Naive B cell (primary cell): Measurements from ENCODE around the gene RTL10. TPM values are rescaled to one million over a fixed set of nuclear protein-coding genes. Genes with fewer than 3 reads are reported as not detected.

Experiments
- ATAC-seq, 2 donors: fragments of 150-1000 bp; cut with Tn5 transposase; 2 replicates each; pipeline ENCODE4 v1.10.0; 2021; ENCODE audit warnings: low read depth in 2 of 2, mild to moderate bottlenecking in 2 of 2, moderate library complexity in 2 of 2
- DNase-seq: peaks from one replicate; pipeline ENCODE4 v3.0.0; 2022
- H3K27ac Mint-ChIP-seq, 6 donors: one replicate each; pipeline ENCODE4 v1.8.0; 2020 to 2022; ENCODE audit warnings: mild to moderate bottlenecking in 6 of 6, mixed read lengths in 6 of 6, moderate library complexity in 5 of 6, inconsistent platforms in 2 of 6
- H3K27me3 Mint-ChIP-seq, 3 donors: one replicate each; pipeline ENCODE4 v1.8.0; 2021 to 2022; ENCODE audit warnings: mixed read lengths in 3 of 3, mild to moderate bottlenecking in 1 of 3
- H3K36me3 Mint-ChIP-seq, 2 donors: one replicate each; pipeline ENCODE4 v1.8.0; 2020 to 2022; ENCODE audit warnings: mixed read lengths in 2 of 2, inconsistent platforms in 1 of 2, mild to moderate bottlenecking in 1 of 2
- H3K4me1 Mint-ChIP-seq, 3 donors: one replicate each; pipeline ENCODE4 v1.8.0; 2020 to 2022; ENCODE audit warnings: mixed read lengths in 3 of 3, inconsistent platforms in 1 of 3, mild to moderate bottlenecking in 1 of 3, moderate library complexity in 1 of 3
- H3K4me3 Mint-ChIP-seq, 8 donors: one replicate each; pipeline ENCODE4 v1.8.0; 2020 to 2022; ENCODE audit warnings: mild to moderate bottlenecking in 8 of 8, mixed read lengths in 8 of 8, moderate library complexity in 8 of 8, inconsistent platforms in 2 of 8
- H3K9me3 Mint-ChIP-seq, 7 donors: one replicate each; pipeline ENCODE4 v1.8.0; 2020 to 2022; ENCODE audit warnings: mixed read lengths in 7 of 7, mild to moderate bottlenecking in 5 of 7, inconsistent platforms in 2 of 7, moderate library complexity in 1 of 7
- polyA plus RNA-seq, 6 donors: library from polyadenylated mRNA; unstranded; fragments of 300-500 nt; fragmentation: Illumina TruSeq; gene quantifications; one replicate each; pipeline ENCODE4 v1.2.3, GENCODE V29; 2021; ENCODE audit warnings: low read depth in 6 of 6

The RTL10 gene
- polyA plus RNA-seq, 6 donors from 2014 or later = 5.5 to 8.9 (median 6.1) TPM; not detected in 1

DNA sequence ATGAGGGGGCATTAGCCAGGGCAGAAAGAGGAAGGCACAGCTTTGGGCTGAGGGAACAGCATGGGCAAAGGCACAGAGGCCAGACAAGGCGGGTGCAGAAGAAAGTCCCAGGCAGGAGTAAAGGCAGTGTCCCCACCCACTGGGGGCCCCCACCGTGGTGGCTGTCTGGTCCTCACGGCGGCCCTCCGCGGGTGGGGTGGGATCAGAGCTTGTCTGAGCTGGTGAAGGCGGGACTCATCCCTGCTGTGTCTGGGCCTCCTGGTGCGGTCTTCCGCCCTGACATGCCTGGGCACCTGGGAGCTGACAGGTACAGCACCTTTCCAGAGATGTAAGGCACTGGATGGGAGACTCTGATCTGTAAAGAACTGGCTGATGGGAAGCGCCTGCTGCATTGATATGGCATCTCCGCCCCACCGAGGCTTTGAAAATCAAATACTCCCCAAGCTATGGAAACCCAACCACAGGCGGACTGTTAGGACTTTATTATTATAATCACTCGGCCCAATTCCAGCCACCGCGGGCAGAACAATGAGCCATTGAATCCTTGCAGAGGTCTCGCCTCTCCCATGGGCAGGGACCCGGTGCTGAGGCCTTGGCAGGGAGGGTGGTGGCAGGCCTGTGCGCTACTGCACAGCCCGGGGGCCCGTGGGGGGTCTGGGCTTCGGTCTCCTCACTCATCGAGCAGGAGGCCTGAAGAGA is 14.2 kb upstream of the RTL10 start:
- Mint-ChIP-seq H3K27ac (peak overlapping the region in 2 of 6 donors; percentile 19 to 56), H3K36me3 (no peaks in the 10 kb centered on the region), H3K27me3 (no peaks in the 10 kb centered on the region), H3K4me3 (no peak overlapping the region), H3K9me3 (no peaks in the 10 kb centered on the region), H3K4me1 (peaks cover 0 to 7% (median 2%) of the 10 kb centered on the region in 3 donors)
- DNase-seq = no peak
- no peak for ATAC-seq

DNA sequence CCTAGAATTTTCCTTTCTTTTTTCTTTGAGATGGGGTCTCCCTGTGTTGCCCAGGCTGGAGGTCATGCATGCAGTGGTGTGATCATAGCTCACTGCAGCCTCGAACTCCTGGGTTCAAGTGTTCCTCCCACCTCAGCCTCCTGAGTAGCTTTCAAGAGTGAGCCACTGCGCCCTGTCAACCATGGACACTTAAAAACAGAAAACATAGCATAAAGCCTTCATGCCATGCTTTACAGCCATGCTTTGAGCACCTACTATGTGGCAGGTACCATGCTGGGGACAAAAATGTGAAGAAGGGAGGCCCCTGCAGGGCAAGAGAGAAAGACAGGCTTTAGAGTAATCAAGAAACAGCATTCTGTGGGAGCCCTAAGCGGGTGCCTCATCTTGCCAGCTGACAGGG is 13.7 kb upstream of the RTL10 start:
- peak overlapping the region in 1 of 8 donors; percentile 59 for H3K4me3 Mint-ChIP-seq
- H3K4me1 Mint-ChIP-seq = peaks cover 0 to 7% (median 2%) of the 10 kb centered on the region in 3 donors
- ATAC-seq (no peak), DNase-seq (no peak)
- peak overlapping the region in 1 of 6 donors; percentile 56 for H3K27ac Mint-ChIP-seq
- no peaks in the 10 kb centered on the region for H3K27me3 Mint-ChIP-seq
- no peaks in the 10 kb centered on the region for H3K36me3 Mint-ChIP-seq
- no peaks in the 10 kb centered on the region for H3K9me3 Mint-ChIP-seq

DNA sequence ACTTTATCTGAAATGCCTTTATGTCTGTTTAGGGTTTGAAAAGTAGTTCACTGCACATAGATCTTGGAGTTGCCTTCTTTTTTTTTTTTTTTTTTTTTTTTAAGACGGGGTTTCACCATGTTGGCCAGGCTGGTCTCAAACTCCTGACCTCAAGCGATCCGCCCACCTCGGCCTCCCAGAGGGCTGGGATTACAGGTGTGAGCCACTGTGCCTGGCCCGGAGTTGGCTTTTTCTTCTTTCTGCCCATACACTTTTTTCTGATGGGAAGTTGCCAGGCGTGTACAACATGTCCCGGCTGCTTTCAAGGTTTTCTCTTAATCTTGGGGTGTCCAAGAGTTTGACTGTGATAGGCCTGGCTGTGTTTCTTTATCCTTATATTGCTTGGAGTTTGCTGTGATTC is 12.9 kb upstream of the RTL10 start:
- peaks cover 0 to 7% (median 2%) of the 10 kb centered on the region in 3 donors for H3K4me1 Mint-ChIP-seq
- ATAC-seq = no peak
- no peaks in the 10 kb centered on the region for H3K27me3 Mint-ChIP-seq
- H3K4me3 Mint-ChIP-seq = no peak overlapping the region
- no peak for DNase-seq
- no peaks in the 10 kb centered on the region for H3K36me3 Mint-ChIP-seq
- no peak overlapping the region for H3K27ac Mint-ChIP-seq
- H3K9me3 Mint-ChIP-seq = no peaks in the 10 kb centered on the region

DNA sequence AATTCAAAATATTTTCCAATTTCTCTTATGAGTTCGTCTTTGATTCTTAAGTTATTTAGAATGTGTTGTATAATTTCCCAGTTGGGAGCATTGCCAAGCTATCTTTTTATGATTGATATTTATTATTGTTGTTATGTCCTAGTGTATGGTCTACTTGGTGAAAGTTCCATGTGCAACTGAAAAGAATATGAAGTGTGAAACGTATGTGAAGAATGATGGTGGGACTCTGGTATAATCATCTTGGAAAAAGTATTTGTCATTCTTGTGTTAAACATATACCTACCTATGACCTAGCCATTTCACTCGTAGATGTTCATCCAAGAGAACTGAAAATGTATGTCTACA is 12.0 kb upstream of the RTL10 start:
- H3K4me3 Mint-ChIP-seq = no peak overlapping the region
- H3K27me3 Mint-ChIP-seq = no peaks in the 10 kb centered on the region
- H3K9me3 Mint-ChIP-seq = no peaks in the 10 kb centered on the region
- no peak overlapping the region for H3K27ac Mint-ChIP-seq
- ATAC-seq (no peak), DNase-seq (no peak)
- peaks cover 0 to 7% (median 2%) of the 10 kb centered on the region in 3 donors for H3K4me1 Mint-ChIP-seq
- no peaks in the 10 kb centered on the region for H3K36me3 Mint-ChIP-seq

DNA sequence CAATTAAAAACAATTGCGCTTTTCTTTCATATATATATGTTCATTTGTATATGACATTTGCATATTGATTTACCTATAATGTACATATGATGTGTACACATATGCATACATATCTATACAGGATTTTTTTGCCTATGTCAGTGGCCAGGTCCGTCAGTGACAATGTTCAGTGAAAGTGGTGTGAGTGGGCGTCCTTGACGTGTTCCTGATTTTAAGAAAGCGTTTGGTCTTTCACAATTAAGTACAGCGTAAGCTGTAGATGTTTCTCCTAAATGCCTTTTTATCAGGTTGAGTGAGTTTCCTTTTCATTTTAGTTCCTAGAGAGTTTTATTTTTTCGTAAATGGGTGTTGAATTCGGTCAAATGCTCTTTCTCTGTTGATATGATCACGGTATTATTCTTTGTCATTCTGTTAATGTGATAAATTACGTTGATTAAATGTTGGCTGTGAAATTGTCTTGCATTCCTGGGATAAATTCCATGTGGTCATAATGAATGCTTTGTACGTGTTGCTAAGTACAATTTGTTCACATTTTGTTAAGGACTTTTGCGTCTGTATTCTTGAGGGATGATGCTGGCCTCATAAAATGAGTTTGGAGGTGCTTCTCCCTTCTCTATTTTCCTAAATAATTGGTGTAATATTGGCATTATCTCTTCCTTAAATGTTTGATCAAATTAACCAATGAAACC is 10.6 kb upstream of the RTL10 start:
- H3K9me3 Mint-ChIP-seq = no peaks in the 10 kb centered on the region
- H3K36me3 Mint-ChIP-seq = no peaks in the 10 kb centered on the region
- ATAC-seq (no peak), DNase-seq (no peak)
- no peak overlapping the region for H3K4me3 Mint-ChIP-seq
- peak overlapping the region in 1 of 6 donors; percentile 73 for H3K27ac Mint-ChIP-seq
- peaks cover 0 to 7% (median 2%) of the 10 kb centered on the region in 3 donors for H3K4me1 Mint-ChIP-seq
- H3K27me3 Mint-ChIP-seq = no peaks in the 10 kb centered on the region

DNA sequence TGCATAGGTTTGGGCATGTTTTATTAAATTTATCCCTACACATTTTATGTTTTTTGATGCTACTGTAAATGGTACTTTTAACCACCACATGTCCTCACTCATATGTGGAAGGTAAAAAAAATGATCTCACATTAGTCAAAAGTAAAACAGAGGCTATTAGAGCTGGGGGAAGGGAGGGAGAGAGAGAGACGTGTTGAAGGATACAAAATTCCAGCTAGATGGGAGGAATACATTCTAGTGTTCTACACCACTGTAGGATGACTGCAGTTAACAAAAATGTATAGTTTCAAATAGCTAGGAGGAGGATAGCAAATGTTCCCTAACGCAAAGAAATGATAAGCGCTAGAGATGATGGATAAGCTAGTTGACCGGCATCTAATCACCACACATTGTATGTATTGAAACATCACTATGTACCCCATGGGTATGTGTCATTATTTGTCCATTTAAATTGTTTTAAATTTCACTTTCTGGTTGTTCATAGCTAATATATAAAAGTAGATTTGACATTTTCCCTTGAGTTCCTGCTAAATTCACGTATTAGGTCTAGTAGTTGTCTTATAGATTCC is 9.9 kb upstream of the RTL10 start:
- ATAC-seq = no peak
- H3K4me3 Mint-ChIP-seq = no peak overlapping the region
- no peaks in the 10 kb centered on the region for H3K27me3 Mint-ChIP-seq
- no peak for DNase-seq
- no peaks in the 10 kb centered on the region for H3K9me3 Mint-ChIP-seq
- peaks cover 0 to 7% (median 2%) of the 10 kb centered on the region in 3 donors for H3K4me1 Mint-ChIP-seq
- H3K36me3 Mint-ChIP-seq = no peaks in the 10 kb centered on the region
- peak overlapping the region in 1 of 6 donors; percentile 81 for H3K27ac Mint-ChIP-seq

DNA sequence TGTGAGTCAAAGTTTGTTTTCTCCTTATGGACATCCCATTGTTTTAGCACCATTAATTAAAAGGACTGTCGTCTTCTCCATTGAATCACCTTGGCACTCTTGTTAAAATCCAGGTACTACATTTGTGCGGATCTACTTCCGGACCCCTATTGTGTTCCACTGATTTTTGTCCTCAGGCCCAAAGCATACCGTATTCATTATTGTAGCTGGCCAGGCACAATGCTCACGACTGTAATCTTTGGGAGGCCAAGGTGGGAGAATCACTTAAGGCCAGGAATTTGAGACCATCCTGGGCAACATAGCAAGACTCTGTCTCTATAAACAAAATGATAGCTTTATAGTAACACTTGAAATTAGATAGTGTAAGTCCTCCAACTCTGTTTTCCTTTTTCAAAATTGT is 8.9 kb upstream of the RTL10 start:
- Mint-ChIP-seq H3K27me3 (no peaks in the 10 kb centered on the region), H3K27ac (peak overlapping the region in 1 of 6 donors; percentile 40), H3K4me3 (no peak overlapping the region), H3K4me1 (peaks cover 0 to 7% (median 2%) of the 10 kb centered on the region in 3 donors), H3K36me3 (no peaks in the 10 kb centered on the region), H3K9me3 (no peaks in the 10 kb centered on the region)
- ATAC-seq (no peak), DNase-seq (no peak)

DNA sequence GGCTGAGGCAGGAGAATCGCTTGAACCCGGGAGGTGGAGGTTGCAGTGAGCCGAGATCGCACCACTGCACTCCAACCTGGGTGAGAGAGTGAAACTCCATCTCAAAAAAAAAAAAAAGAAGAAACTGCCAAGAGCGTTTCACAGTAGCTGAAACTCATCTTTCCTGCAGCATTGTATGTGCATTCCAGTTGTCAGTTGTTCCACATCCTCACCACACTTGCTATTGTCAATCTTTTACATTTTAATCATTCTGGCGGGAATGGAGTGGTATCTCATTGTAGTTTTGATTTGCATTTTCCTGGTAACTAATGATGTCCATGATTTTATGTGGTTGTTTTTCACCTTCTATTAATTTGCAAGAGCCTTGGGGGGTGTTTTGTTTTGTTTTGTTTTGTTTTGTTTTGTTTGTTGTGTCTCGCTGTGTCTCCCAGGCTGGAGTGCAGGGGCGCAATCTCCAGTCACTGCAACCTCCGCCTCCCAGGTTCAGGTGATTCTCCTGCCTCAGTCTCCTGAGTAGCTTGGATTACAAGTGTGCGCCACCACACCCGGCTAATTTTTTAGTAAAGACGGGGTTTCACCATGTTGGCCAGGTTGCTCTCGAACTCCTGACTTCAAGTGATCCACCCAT is 8.1 kb upstream of the RTL10 start:
- H3K9me3 Mint-ChIP-seq = no peaks in the 10 kb centered on the region
- no peak overlapping the region for H3K27ac Mint-ChIP-seq
- peaks cover 0 to under 1% (median 0%) of the 10 kb centered on the region in 3 donors for H3K4me1 Mint-ChIP-seq
- DNase-seq (no peak), ATAC-seq (no peak)
- H3K4me3 Mint-ChIP-seq = no peak overlapping the region
- no peaks in the 10 kb centered on the region for H3K27me3 Mint-ChIP-seq
- no peaks in the 10 kb centered on the region for H3K36me3 Mint-ChIP-seq

DNA sequence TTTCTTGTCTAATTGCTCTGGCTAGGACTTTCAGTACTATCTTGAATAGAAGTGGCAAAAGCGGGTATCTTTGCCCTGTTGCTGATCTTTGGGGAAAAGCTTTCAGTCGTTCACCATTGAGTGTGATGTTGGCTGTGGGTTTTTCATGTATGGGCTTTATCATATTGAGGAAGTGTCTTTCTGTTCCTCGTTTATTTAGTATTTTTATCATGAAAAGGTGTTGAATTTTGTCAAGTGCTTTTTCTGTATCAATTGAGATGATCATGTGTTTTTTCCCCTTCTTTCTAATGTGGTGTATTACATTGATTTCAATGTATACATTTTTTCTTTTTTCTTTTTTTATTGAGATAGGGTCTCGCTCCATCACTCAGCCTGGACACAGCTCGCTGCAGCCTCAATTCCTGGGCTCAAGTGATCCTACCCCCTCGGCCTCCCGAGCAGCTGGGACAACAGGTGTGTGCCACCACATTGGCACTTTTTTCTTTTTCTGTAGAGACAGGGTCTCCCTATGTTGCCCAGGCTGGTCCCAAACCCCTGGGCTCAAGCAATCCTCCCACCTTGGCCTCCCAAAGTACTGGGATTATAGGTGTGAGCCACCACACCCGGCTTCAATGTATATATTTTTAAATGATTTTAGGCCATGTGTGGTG is 5.3 kb upstream of the RTL10 start:
- ATAC-seq (no peak), DNase-seq (no peak)
- Mint-ChIP-seq H3K36me3 (no peaks in the 10 kb centered on the region), H3K27ac (no peak overlapping the region), H3K4me1 (peaks cover 4 to 13% (median 5%) of the 10 kb centered on the region in 3 donors), H3K27me3 (no peaks in the 10 kb centered on the region), H3K9me3 (no peaks in the 10 kb centered on the region), H3K4me3 (no peak overlapping the region)

DNA sequence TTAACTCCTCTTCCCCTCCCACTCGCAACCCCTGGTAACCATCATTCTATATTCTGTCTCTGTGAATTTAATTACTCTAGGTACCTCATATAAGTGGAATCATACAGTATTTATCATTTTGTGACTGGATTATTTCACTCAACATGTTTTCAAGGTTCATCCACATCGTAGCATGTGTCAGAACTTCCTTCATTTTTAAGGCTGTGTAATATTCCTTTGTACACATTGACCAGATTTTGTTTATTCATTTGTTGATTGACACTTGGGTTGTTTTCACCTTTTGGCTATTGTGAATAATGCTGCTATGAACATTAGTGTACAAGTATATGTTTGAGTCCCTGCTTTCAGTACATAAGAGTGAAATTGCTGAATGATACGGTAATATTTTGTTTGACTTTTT is 2.7 kb upstream of the RTL10 start:
- DNase-seq = no peak
- no peaks in the 10 kb centered on the region for H3K9me3 Mint-ChIP-seq
- H3K36me3 Mint-ChIP-seq = no peaks in the 10 kb centered on the region
- peak overlapping the region in 4 of 6 donors; percentile 61 to 85 (median 76) for H3K27ac Mint-ChIP-seq
- ATAC-seq = no peak
- H3K27me3 Mint-ChIP-seq = no peaks in the 10 kb centered on the region
- peak overlapping the region in 2 of 8 donors; percentile 94 to 95 for H3K4me3 Mint-ChIP-seq
- H3K4me1 Mint-ChIP-seq = peaks cover 23 to 32% (median 26%) of the 10 kb centered on the region in 3 donors

DNA sequence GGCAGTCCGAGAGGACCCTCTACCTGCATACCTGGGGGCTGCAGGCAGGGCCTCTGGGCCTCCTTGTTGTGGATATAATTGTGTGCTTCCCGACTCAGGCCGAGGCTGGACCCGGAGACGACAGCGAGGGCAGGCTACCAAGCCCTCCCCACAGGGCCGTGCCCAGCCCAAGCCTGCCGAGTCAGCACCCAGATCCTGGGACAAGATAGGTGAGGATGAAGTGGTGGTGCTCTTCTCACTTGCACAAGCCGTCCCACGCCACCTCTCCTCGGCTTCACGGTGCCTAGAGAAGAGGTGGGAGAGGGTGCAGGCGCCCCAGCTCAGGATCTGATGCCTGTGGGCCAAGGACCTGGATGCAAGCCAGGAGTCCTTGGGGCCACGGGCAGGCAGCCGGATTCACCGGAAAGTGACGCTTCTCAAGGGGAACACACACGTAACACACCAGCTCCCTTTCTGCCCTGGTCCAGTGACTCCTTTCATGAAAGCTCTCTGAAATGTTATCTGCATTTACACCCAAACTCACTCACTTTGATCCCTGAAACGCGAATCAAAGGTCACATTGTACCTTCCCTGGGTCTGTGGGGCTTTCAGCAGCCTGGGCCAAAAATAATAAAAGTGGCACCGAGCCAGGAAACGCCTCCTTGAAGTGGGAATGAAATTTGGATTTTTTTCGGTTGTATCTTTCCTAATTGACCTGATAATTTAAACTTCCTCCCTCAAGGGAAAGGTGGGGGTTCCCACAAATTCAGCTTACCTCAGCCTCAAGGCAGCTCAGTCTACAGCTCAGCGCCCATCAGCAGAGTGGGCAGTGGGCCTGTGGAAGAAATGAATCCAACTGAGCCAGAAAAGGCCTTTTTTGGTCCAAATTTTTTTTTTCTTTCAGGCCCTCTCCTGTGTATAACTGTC is 1.1 kb upstream of the RTL10 start:
- DNase-seq (peak; percentile 42), ATAC-seq (peak; percentile 22 to 29)
- Mint-ChIP-seq H3K9me3 (no peaks in the 10 kb centered on the region), H3K27ac (peak overlapping the region; percentile 84 to 96 (median 94)), H3K4me1 (peaks cover 29 to 40% (median 29%) of the 10 kb centered on the region in 3 donors), H3K27me3 (no peaks in the 10 kb centered on the region), H3K4me3 (peak overlapping the region; percentile 92 to 96 (median 94)), H3K36me3 (no peaks in the 10 kb centered on the region)

DNA sequence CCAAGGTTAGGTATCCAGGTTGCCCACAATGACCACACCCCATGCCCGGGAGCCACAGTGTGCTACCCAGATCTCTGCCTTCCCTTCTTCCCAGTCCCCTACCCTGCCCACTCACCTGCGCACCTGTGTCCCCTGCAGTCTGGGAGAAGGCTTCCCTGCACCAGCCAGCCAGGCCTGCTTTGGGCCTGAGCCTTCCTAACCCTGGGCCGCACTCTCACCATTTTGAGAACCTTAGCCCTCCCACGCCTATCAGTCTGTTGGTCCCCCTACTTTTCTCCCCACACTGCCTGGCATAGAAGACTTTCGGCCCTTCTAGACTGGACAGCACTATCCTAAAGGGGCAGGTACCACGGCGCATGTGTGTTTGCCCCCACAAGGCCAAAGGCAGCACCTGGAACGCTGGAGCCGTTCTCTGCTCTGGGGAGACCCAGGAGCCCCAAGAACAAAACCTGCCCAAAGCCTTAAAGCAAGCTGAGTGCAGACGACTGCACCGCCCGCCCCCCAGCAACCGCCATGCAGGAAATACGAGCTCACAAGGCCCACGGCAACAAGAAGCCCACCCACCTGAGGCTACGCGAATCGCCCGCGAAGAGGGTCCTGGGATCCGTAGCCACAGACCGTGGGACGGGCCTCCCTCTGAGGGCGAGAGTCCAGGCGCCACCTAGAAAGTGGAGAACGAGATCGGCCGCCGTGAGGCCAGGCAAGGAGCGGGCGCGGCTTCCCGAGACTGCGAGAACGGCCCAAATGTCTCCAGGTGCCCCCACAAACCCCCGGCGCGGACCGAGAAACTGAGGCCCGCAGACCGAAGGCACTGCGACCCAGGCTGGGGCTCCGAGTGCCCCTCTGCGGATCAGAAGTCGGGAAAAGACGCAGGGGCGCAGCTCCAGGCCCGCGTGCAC is 546 bp downstream of the RTL10 start:
- Mint-ChIP-seq H3K36me3 (no peaks in the 10 kb centered on the region), H3K27me3 (no peaks in the 10 kb centered on the region), H3K4me1 (peaks cover 36 to 46% (median 38%) of the 10 kb centered on the region in 3 donors), H3K9me3 (no peaks in the 10 kb centered on the region), H3K27ac (peak overlapping the region; percentile 49 to 96 (median 88)), H3K4me3 (peak overlapping the region; percentile 92 to 96 (median 94))
- DNase-seq (no peak), ATAC-seq (no peak)
